Left lung (tissue), 10 donors: Measurements from ENCODE around the gene TMEM135. TPM values are rescaled to one million over a fixed set of nuclear protein-coding genes. Genes with fewer than 3 reads are reported as not detected.

Experiments used
- ATAC-seq: fragments of 200-7000 bp; cut with Tn5 transposase; one replicate; pipeline ENCODE4 v1.9.1; 2020; ENCODE audit warnings: moderate library complexity
- DNase-seq, 4 donors: peaks; one replicate each; pipeline ENCODE4 v3.0.0-alpha.2; 2013 to 2020
- H3K27ac ChIP-seq, 2 donors: fragments of 200-600 bp; sonication (generic) in 1 of 2; one replicate each; pipeline versions ENCODE4 v1.5.0 to v1.8.0; 2020 to 2021
- H3K27me3 ChIP-seq, 2 donors: fragments of 200-600 bp; sonication (generic) in 1 of 2; one replicate each; pipeline versions ENCODE4 v1.5.0 to v1.8.0; 2020 to 2021
- H3K36me3 ChIP-seq, 2 donors: fragments of 200-600 bp; sonication (generic) in 1 of 2; one replicate each; pipeline versions ENCODE4 v1.5.0 to v1.8.0; 2020 to 2021
- H3K4me1 ChIP-seq, 2 donors: fragments of 200-600 bp; one replicate each; pipeline ENCODE4 v1.8.0; 2021
- H3K4me3 ChIP-seq, 2 donors: fragments of 200-600 bp; sonication (generic) in 1 of 2; one replicate each; pipeline versions ENCODE4 v1.5.0 to v1.8.0; 2020 to 2021; ENCODE audit warnings: mild to moderate bottlenecking in 1 of 2
- H3K9me3 ChIP-seq, 2 donors: fragments of 200-600 bp; sonication (generic) in 1 of 2; one replicate each; pipeline versions ENCODE4 v1.5.0 to v1.8.0; 2020 to 2021
- intact Hi-C, 2 donors: fragments of 100-400 bp; cut with DNase I; formaldehyde crosslinking; loops; one replicate each; pipeline versions ENCODE4 v1.11.2 to v1.14.2; 2022
- polyA plus RNA-seq, 6 donors: library from polyadenylated mRNA; unstranded; fragments of 120-200 nt; gene quantifications; one replicate each; pipeline ENCODE4 v1.2.1, GENCODE V29; 2013; ENCODE audit not compliant: insufficient read length in 6 of 6
- total RNA-seq, 2 donors: library from RNA; stranded (reverse); fragmentation: NEBNext Ultra II Directional; extraction: Animal tissue kit (Norgen Biotek cat#: 25700); gene quantifications; one replicate each; pipeline ENCODE4 v1.2.1, GENCODE V29; 2021
- TF ChIP-seq, protein P1 (sequence below), 2 donors: fragments of 200-600 bp; sonication (generic) in 1 of 2; IDR thresholded peaks; one replicate each; pipeline versions ENCODE4 v1.5.0 to v1.8.0; 2021; ENCODE audit warnings: antibody characterized with exemption in 2 of 2
- donor health status: DM: no; HTN: yes; CAD: no.
- donor health status: DM: no; HTN: no; CAD: no.

Gene TMEM135
- total and polyA plus RNA-seq, 8 donors, result 21.3 to 33.4 (median 27.2) TPM

GRCh38 chr11:87137711-87138110, 100.0 kb downstream of the TMEM135 start:
- Histone ChIP-seq H3K4me1 (no peaks in the 10 kb centered on the region), H3K9me3 (peaks cover 0 to 13% of the 10 kb centered on the region in 2 donors), H3K27me3 (no peaks in the 10 kb centered on the region), H3K27ac (no peak overlapping the region), H3K4me3 (no peak overlapping the region), H3K36me3 (no peaks in the 10 kb centered on the region)
- ATAC-seq (no peak), DNase-seq (no peak)
- intact Hi-C loops, result no loop called here
- TF ChIP-seq, protein P1, sequence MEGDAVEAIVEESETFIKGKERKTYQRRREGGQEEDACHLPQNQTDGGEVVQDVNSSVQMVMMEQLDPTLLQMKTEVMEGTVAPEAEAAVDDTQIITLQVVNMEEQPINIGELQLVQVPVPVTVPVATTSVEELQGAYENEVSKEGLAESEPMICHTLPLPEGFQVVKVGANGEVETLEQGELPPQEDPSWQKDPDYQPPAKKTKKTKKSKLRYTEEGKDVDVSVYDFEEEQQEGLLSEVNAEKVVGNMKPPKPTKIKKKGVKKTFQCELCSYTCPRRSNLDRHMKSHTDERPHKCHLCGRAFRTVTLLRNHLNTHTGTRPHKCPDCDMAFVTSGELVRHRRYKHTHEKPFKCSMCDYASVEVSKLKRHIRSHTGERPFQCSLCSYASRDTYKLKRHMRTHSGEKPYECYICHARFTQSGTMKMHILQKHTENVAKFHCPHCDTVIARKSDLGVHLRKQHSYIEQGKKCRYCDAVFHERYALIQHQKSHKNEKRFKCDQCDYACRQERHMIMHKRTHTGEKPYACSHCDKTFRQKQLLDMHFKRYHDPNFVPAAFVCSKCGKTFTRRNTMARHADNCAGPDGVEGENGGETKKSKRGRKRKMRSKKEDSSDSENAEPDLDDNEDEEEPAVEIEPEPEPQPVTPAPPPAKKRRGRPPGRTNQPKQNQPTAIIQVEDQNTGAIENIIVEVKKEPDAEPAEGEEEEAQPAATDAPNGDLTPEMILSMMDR (IDR thresholded peaks at IDR 0.05), result no peak

GRCh38 chr11:87139475-87139874, 101.7 kb downstream of the TMEM135 start:
- intact Hi-C loops, result no loop called here
- ATAC-seq (no peak), DNase-seq (no peak)
- Histone ChIP-seq H3K27me3 (no peaks in the 10 kb centered on the region), H3K4me3 (no peak overlapping the region), H3K9me3 (peaks cover 0 to 13% of the 10 kb centered on the region in 2 donors), H3K27ac (no peak overlapping the region), H3K36me3 (no peaks in the 10 kb centered on the region), H3K4me1 (no peaks in the 10 kb centered on the region)
- TF ChIP-seq, protein P1 (IDR thresholded peaks at IDR 0.05), result no peak

GRCh38 chr11:87141322-87141721, 103.6 kb downstream of the TMEM135 start:
- no peak for ATAC-seq
- H3K27ac ChIP-seq, result no peak overlapping the region
- intact Hi-C loops, result no loop called here
- H3K9me3 ChIP-seq, result peaks cover 0 to 13% of the 10 kb centered on the region in 2 donors
- no peaks in the 10 kb centered on the region for H3K27me3 ChIP-seq
- H3K4me1 ChIP-seq, result no peaks in the 10 kb centered on the region
- H3K4me3 ChIP-seq, result no peak overlapping the region
- no peak for DNase-seq
- TF ChIP-seq, protein P1 (IDR thresholded peaks at IDR 0.05), result no peak
- H3K36me3 ChIP-seq, result no peaks in the 10 kb centered on the region

DNA sequence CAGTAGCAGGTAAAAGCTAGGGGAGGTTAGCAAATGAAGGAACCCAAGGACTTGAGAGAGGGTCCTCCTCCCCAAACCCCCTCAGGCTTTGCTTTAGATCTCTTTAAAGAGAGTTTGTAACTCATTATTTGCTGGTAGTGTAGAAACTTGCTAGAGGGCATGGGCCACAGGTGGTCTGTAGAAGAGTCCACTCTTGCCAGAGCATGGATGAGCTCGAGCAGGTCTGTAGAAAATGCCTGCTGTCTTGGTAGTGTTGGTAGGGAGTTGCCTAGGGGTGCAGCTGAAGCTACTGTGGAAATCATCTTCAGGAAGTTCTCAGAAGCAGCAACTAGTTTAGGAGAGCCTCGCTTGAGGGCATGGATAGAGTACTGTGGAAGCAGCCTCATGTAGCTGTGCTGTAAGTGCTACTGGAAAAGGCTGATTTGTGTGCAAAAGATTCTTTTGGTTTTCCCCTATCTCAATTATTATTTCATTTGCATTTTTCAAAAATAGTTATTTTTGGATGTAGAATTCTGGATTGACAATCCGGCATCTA, 104.3 kb downstream of the TMEM135 start:
- H3K9me3 ChIP-seq, result peaks cover 0 to 13% of the 10 kb centered on the region in 2 donors
- no peak for ATAC-seq
- TF ChIP-seq, protein P1 (IDR thresholded peaks at IDR 0.05), result no peak

GRCh38 chr11:87142594-87142993, 104.9 kb downstream of the TMEM135 start:
- TF ChIP-seq, protein P1 (IDR thresholded peaks at IDR 0.05), result no peak
- H3K36me3 ChIP-seq, result no peaks in the 10 kb centered on the region
- H3K9me3 ChIP-seq, result peaks cover 0 to 13% of the 10 kb centered on the region in 2 donors
- H3K27me3 ChIP-seq, result no peaks in the 10 kb centered on the region
- H3K4me3 ChIP-seq, result no peak overlapping the region
- no peak for ATAC-seq
- H3K27ac ChIP-seq, result no peak overlapping the region
- H3K4me1 ChIP-seq, result no peaks in the 10 kb centered on the region
- intact Hi-C loops, result no loop called here
- DNase-seq, result no peak

More for the DNA sequence above, 104.3 kb downstream of the TMEM135 start:
- no peak overlapping the region for H3K4me3 ChIP-seq
- no peak overlapping the region for H3K27ac ChIP-seq
- no peak for DNase-seq
- no peaks in the 10 kb centered on the region for H3K36me3 ChIP-seq
- H3K27me3 ChIP-seq, result no peaks in the 10 kb centered on the region
- intact Hi-C loops, result no loop called here
- H3K4me1 ChIP-seq, result no peaks in the 10 kb centered on the region
